NCI-H2107 treated with DMSO at 0.1 percent for 48 hours (cell line): ENCODE data around the gene OSBPL6.
"Not testable (repeated sequence)": the region's sequence is repeated elsewhere in the genome, so short reads cannot be mapped to it uniquely, and the experiment has no call there.

Experiments
- DNase-seq: peaks from one replicate; lab custom pipeline; 2025; ENCODE audit not compliant: unreplicated experiment; lab: John Stamatoyannopoulos, UW

OSBPL6 gene

DNA sequence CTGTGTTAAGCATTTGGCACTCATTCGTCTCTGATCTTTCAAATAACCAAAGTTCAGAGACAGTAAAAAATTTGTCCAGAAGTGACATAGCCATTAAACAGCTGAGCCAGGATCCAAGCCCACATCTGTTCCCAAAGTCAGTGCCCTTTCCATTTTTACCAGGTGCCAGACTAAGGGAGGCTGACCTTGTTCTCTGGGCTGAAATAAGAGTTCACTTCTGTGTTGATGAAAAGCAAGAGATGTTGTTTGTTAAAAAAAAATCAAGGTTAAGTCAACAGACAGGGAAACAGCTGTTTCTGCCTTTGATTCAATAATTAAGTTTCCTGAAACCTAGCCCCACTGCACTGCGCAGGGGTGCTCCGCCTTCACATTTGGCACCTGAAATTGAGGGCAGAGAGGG lies 139.5 kb downstream of the OSBPL6 start:
- no peak for DNase-seq

DNA sequence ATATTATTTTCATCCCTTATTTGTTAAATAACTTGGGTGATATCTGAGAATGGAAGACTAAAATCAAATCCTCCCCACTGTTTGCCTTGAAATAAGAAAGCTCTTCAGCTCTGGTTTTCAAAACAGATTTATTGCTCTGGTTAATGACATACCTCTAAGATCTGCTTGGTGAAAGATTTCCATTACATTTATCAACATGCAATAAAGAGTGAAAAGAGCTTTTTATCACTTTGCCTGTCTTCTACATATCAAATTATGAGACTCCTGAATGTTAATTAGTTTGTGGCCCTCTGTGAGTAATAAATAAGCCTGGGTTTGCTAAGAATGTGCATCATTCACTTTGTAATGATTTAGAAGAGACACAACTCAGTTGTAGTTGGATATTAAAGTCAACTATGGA lies 140.9 kb downstream of the OSBPL6 start:
- no peak for DNase-seq

- no peak for DNase-seq
Observed at GRCh38 chr2:178344121-178344520, 149.8 kb downstream of the OSBPL6 start.

DNA sequence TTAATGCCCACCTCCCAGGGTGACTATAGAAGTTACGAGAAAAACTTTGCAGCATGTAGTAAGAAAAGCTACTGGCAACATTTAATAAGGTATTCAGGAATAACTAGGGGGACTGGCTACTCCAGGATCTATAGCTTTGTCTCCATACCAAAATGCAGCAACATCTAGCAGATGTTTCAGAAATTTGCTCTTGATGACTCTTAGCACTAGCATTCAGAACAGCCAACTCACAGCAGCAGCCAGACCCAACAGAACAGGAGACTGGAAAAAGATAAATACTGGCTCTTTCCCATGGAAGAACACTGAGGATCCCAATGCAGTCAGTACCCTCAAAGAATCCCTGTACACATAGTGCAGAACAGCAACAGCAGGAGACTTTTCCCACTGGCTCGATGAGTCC lies 151.6 kb downstream of the OSBPL6 start:
- DNase-seq, result no peak

GRCh38 chr2:178350051-178350450 lies 155.7 kb downstream of the OSBPL6 start:
- DNase-seq, result no peak

DNA sequence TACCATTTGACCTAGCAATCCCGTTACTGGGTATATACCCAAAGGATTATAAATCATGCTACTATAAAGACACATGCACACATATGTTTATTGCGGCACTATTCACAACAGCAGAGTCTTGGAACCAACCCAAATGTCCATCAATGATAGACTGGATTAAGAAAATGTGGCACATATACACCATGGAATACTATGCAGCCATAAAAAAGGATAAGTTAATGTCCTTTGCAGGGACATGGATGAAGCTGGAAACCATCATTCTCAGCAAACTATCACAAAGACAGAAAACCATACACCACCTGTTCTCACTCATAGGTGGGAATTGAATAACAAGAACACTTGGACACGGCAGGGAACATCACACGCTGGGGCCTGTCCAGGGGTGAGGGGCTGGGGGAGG lies 163.4 kb downstream of the OSBPL6 start:
- DNase-seq, result not testable (repeated sequence)

DNA sequence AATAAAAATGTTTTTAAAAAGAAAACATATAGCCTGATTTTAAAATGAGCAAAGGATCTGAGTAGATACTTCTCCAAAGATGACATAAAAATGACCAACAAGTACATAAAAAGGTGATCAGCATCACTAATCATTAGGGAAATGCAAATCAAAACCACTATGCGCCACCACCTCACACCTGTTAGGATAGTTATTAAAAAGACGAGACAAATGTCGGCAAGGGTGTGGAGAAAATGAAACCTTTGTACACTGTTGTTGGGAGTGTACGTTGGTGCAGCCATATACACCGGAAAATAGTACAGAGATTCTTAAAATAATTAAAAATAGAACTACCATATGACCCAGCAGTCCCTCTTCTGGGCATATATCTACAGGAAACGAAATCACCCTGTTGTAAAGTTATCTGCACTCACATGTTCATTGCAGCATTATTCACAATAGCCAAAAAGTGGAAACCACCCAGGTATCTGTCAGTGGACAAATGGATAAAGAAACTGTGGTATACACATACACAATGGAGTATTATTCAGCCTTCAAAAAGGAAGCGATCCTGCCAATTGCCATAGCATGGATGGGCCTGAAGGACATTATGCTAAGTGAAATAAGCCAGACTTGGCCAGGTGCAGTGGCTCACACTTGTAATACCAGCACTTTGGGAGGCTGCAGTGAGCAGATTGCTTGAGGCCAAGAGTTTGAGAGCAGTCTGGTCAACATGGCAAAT lies 165.0 kb downstream of the OSBPL6 start:
- DNase-seq, result no peak

- no peak for DNase-seq
Observed at GRCh38 chr2:178361588-178361987, 167.3 kb downstream of the OSBPL6 start.

DNA sequence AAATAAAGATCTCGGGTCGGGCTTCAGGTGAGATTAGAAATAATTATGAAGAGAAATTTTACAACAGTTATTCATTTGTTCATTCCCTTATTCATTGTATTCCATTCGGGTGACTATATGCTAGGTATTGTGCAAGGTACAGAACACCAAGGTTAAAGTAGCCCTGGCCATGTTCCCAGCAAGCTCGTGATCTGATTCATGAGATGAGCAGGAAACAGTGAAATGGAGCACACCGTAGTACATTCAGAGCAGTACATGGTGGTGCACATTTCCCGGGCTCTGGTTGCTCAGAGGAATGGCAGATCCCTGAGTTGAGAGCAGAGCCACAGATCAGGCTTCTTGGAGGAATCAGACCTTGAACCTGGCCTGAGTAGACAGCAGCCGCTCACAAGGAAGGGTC lies 168.9 kb downstream of the OSBPL6 start:
- no peak for DNase-seq

- no peak for DNase-seq
Observed at GRCh38 chr2:178365116-178365515, 170.8 kb downstream of the OSBPL6 start.

- DNase-seq, result no peak
Observed at GRCh38 chr2:178366412-178366811, 172.1 kb downstream of the OSBPL6 start.

GRCh38 chr2:178367344-178367743 lies 173.0 kb downstream of the OSBPL6 start:
- no peak for DNase-seq

DNA sequence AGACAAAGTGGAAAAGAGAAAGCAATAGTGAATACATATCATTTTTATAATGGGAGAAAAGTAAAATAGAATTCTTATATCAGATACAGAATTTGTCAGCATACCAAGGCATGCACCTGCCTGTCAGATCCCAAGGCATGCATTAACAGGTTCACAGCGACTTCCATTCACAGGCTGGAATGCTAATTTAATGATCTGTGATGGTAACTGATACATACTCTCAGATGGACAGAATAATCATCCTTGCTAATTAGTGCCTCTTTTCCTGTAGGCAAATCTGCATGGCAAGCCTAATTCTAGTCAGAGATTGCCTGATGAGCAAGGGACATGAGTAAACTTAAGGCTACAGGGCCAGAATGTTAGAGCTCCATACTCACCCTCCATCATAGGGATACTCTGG lies 180.6 kb downstream of the OSBPL6 start:
- no peak for DNase-seq

GRCh38 chr2:178377046-178377445 lies 182.7 kb downstream of the OSBPL6 start:
- DNase-seq, result no peak

- no peak for DNase-seq
Observed at GRCh38 chr2:178379162-178380004, 185.1 kb downstream of the OSBPL6 start.

DNA sequence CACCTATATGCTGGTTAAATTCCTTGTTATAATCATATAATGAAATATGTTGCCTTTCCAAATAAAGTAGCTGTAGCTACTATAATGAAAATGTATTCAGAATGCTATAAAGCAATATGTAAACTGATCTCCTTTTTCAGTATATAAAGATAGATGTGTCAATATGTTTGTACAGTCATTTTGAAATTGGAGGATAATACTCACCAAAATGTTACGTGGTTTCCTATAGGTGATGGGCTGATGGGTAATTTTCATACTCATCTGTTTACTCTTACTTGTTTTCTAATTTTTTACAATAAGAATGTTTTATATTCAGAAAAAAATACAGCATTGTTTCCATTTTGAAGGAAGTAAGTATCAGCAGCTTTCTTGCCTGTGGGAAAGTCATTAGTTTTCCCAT lies 186.5 kb downstream of the OSBPL6 start:
- no peak for DNase-seq

- DNase-seq, result no peak
Observed at GRCh38 chr2:178383718-178384117, 189.4 kb downstream of the OSBPL6 start.

DNA sequence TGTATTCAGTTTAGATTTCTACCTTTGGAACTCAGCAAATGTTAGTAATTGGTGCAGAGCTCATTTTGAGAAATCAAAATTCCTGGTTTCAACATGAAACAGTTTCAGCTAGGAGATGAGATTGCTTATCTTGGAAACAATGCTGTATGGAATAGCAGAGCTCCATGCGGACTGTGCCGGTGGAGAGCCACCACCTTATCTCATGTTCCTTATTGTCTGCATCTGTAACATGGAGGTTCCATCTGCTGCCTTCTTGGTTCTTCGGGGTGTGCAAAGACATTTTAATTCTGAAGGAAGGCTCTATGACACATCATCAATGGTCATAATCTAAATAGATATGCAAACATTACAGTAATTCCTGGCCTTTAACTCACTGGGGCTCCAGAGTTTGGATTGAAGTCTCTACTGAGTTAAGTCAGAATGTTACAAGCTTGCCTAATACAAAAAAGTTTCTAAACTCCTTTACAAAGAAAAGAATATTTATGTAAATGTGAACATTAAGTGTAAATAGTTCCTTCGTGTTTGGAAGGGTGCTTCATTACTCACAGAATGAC lies 191.4 kb downstream of the OSBPL6 start:
- no peak for DNase-seq

DNA sequence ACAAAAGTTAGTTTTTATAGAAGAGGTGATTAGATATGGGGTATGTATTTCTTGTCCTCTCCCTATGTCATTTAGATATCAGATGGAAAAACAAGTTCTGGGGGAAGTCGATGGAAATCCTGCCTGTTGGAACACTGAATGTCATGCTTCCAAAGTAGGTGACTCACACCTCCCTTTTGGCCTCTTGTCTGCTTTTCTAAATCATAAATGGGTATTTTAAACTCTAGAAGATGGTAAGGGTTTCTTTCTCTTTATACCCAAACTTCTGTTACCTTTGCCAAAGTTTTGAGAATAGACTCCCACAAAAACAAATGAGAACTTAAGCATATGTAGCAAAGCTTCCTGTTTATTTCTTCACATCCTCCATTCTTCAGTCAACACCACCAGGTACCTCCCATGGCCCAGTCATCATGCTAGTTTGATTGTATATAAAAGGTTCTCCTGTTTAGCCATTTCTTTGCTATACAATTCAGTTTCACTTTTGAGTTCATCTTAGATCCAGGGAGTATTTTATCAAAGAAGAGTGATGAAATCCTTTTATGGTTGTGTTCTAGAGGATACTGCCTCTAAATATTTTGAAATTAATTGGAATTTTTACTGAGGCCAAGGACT lies 192.8 kb downstream of the OSBPL6 start:
- DNase-seq, result no peak

DNA sequence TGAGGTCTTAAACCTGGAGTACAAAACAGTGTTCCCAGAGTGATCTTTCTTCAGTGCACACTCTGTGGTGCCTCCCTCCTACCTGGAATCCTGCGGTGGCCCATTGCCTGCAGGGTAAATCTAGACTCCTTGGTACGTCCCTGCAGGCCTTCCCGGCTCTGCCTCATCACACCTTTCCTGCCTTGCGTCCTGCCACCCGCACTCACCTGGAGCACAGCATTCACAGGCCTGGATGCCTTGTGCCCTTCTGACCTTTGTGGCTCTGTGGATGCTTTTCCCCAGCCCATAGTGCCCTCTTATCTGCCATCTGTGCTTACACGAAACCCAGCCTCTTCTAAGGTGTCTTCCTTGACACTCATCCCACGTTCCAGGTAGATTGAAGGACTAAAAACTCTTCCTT lies 194.0 kb downstream of the OSBPL6 start:
- no peak for DNase-seq

- DNase-seq, result no peak
Observed at GRCh38 chr2:178391701-178392100, 197.4 kb downstream of the OSBPL6 start.

DNA sequence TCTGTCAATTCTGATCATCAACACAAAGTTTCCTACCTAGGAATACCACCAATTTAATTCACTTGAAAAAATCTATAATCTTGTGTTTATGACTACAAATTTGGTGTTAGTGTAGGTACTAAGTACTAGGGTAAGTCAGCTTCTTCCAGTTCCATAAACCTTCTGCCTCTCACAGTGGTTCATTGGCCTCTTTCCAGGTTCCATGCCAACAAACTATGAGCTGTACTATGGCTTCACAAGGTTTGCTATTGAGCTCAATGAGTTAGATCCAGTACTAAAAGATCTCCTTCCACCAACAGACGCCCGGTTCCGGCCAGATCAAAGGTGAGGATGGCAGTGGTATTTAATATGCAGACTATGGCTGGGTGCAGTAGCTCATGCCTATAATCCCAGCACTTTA lies 197.9 kb downstream of the OSBPL6 start:
- DNase-seq, result no peak
